Nephron progenitor cell (in vitro differentiated cells): Measurements from ENCODE around the gene CASS4.

ENCODE experiments used
- DNase-seq: peaks from one replicate; pipeline ENCODE4 v3.0.0; 2021
- H3K27ac Mint-ChIP-seq: 2 replicates; pipeline ENCODE4 v1.8.0; 2021; ENCODE audit warnings: mild to moderate bottlenecking, moderate library complexity, mixed read lengths
- H3K27me3 Mint-ChIP-seq: 2 replicates; pipeline ENCODE4 v1.8.0; 2021; ENCODE audit warnings: mild to moderate bottlenecking, low read depth, mixed read lengths; ENCODE audit not compliant: poor library complexity
- H3K36me3 Mint-ChIP-seq: 2 replicates; pipeline ENCODE4 v1.8.0; 2021; ENCODE audit warnings: low read depth, mixed read lengths
- H3K4me1 Mint-ChIP-seq: 2 replicates; pipeline ENCODE4 v1.8.0; 2021; ENCODE audit warnings: mixed read lengths
- H3K4me3 Mint-ChIP-seq: 2 replicates; pipeline ENCODE4 v1.8.0; 2021; ENCODE audit warnings: mild to moderate bottlenecking, moderate library complexity, mixed read lengths
- H3K9me3 Mint-ChIP-seq: 2 replicates; pipeline ENCODE4 v1.8.0; 2021; ENCODE audit warnings: mild to moderate bottlenecking, moderate library complexity, mixed read lengths
- TF ChIP-seq, protein P1 (sequence below): fragments of 200-600 bp; sonication (generic); IDR thresholded peaks from 2 replicates; pipeline ENCODE4 v1.5.0; 2021; ENCODE audit warnings: antibody characterized with exemption

Gene CASS4

DNA sequence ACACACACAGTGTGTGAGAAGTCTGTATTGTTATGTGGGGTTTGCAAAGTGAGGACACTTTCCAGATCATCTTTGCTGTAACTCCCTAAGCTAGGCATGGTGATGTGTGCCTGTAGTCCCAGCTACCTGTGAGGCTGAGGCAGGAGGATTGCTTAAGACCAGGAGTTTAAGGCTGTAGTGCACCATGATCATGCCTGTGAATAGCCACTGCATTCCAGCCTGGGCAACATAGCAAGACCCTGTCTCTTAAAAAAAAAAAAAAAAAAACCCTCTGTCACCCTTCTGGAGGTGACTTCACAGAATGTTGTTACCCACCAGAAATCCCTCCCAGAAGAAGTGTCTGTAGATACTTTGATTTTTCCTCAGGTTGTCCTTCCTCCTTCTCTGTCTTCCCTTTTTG lies 14.9 kb downstream of the CASS4 start:
- Mint-ChIP-seq H3K27ac (no peak overlapping the region), H3K9me3 (no peaks in the 10 kb centered on the region), H3K27me3 (peaks cover 32% of the 10 kb centered on the region), H3K36me3 (no peaks in the 10 kb centered on the region), H3K4me3 (no peak overlapping the region), H3K4me1 (peaks cover 7% of the 10 kb centered on the region)
- no peak for DNase-seq
- TF ChIP-seq, protein P1, sequence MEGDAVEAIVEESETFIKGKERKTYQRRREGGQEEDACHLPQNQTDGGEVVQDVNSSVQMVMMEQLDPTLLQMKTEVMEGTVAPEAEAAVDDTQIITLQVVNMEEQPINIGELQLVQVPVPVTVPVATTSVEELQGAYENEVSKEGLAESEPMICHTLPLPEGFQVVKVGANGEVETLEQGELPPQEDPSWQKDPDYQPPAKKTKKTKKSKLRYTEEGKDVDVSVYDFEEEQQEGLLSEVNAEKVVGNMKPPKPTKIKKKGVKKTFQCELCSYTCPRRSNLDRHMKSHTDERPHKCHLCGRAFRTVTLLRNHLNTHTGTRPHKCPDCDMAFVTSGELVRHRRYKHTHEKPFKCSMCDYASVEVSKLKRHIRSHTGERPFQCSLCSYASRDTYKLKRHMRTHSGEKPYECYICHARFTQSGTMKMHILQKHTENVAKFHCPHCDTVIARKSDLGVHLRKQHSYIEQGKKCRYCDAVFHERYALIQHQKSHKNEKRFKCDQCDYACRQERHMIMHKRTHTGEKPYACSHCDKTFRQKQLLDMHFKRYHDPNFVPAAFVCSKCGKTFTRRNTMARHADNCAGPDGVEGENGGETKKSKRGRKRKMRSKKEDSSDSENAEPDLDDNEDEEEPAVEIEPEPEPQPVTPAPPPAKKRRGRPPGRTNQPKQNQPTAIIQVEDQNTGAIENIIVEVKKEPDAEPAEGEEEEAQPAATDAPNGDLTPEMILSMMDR: no peak

DNA sequence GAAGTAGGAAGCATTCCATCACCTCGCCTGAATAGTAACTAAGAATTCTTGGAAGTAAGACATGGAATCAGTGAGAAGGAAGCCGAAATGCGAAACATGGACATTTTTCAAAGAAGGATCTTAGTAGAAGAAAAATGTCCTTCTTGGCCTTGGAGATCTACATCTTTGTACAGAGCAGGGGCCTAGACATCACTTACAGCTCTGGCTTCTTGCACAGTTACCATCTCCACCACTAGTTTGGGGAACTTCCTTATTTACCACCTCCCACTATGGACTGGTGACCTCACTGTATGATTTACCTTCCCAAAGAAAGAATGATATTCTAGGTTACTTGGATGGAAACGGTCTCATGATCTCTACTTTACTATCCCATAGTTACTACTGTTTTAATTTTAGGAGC lies 15.7 kb downstream of the CASS4 start:
- H3K9me3 Mint-ChIP-seq: no peaks in the 10 kb centered on the region
- TF ChIP-seq, protein P1: no peak
- H3K4me1 Mint-ChIP-seq: no peaks in the 10 kb centered on the region
- H3K4me3 Mint-ChIP-seq: no peak overlapping the region
- no peak for DNase-seq
- H3K27me3 Mint-ChIP-seq: peaks cover 37% of the 10 kb centered on the region
- no peak overlapping the region for H3K27ac Mint-ChIP-seq
- H3K36me3 Mint-ChIP-seq: no peaks in the 10 kb centered on the region

DNA sequence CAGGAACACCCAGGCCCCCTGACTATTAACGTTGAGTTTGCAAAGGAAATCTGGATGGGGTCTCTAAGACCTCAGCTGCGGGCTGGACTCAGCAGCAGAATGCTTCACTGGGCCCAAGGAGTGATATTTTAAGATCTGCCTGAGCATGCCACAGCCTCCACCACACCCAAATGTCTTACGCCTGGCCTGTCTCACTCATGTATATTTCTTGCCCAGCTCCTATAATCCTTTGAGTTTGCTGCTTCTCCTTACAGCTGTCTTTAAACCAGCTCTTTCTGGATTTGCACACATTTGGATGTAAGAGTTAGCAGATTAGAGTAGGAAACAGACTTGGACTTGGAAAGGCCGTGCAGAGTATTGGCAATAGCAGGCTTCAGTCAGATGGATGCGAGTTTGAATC lies 16.4 kb downstream of the CASS4 start:
- H3K4me1 Mint-ChIP-seq: no peaks in the 10 kb centered on the region
- peaks cover 40% of the 10 kb centered on the region for H3K27me3 Mint-ChIP-seq
- H3K27ac Mint-ChIP-seq: no peak overlapping the region

DNA sequence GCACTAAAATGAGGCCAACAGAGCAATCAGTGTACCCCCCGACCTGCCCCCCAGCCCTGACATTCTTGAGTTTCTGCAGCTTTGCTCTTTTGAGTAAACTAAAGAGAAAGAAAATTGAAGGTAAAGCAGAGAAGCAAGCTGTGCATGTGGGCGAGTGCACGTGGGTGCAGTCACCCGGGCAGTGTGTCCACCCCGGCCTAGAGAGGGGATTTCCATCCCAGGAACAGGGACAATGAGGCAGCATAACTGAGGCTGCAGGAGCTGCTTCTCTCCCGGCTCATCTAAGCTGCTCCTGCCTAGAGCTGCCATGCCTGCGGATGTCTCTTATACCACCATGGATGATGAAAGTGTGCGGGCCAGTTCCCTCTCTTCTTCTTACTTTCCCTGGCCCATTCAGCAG lies 16.8 kb downstream of the CASS4 start:
- TF ChIP-seq, protein P1: no peak
- Mint-ChIP-seq H3K27me3 (peaks cover 40% of the 10 kb centered on the region), H3K4me3 (no peak overlapping the region), H3K27ac (no peak overlapping the region), H3K36me3 (no peaks in the 10 kb centered on the region), H3K4me1 (no peaks in the 10 kb centered on the region), H3K9me3 (no peaks in the 10 kb centered on the region)
- no peak for DNase-seq

More for the DNA sequence above, 16.4 kb downstream of the CASS4 start:
- TF ChIP-seq, protein P1: no peak
- Mint-ChIP-seq H3K4me3 (no peak overlapping the region), H3K9me3 (no peaks in the 10 kb centered on the region), H3K36me3 (no peaks in the 10 kb centered on the region)
- no peak for DNase-seq

DNA sequence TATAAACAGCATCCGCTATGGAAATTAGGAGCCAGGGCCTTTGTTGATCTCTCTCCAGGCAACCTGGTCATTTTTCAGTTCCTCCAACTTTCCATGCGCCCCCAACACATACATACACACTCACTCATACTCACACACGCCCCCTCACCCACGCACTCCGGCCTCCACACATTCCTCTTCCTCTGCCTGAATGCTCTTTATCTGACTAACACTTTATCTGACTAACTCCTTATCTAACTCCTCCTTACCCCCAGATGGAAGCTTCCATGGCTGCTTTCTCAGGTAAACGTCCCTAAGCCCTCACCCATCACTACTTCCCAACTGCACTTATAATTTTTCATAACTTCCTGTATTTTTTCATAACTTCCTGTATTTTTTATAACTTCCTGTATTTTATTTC lies 17.4 kb downstream of the CASS4 start:
- Mint-ChIP-seq H3K9me3 (no peaks in the 10 kb centered on the region), H3K36me3 (no peaks in the 10 kb centered on the region), H3K27me3 (peaks cover 44% of the 10 kb centered on the region), H3K4me3 (no peak overlapping the region), H3K27ac (no peak overlapping the region), H3K4me1 (no peaks in the 10 kb centered on the region)
- no peak for DNase-seq
- TF ChIP-seq, protein P1: no peak

DNA sequence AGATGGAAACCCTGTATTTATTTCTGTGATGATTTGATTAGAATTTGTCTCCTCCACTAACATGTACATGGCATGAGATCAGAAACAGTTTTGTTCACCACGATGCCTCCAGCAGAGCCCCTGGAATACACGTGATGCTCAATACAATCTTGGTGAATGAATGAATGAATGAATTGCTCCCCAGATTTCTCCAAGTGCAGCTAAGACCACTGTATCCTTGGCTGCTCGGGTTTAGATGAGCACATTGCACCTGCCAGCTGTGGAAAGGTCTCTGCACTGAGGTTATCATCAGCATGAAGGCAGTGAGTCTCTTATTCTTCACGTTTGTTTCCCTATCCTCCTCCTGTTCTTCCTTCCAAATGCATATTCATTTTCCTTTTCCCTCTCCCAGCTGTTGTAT lies 17.9 kb downstream of the CASS4 start:
- TF ChIP-seq, protein P1: no peak

More for the DNA sequence above, 17.9 kb downstream of the CASS4 start:
- H3K4me1 Mint-ChIP-seq: no peaks in the 10 kb centered on the region
- H3K9me3 Mint-ChIP-seq: no peaks in the 10 kb centered on the region
- peaks cover 42% of the 10 kb centered on the region for H3K27me3 Mint-ChIP-seq
- no peak overlapping the region for H3K27ac Mint-ChIP-seq
- DNase-seq: no peak
- H3K4me3 Mint-ChIP-seq: no peak overlapping the region
- H3K36me3 Mint-ChIP-seq: no peaks in the 10 kb centered on the region
